Endothelial cell of umbilical vein (primary cell): ENCODE results near the gene ABTB2. TPM values are rescaled to one million over a fixed set of nuclear protein-coding genes. Genes with fewer than 3 reads are reported as not detected.

Experiments used
- BruUV-seq: library from RNA; stranded (reverse); fragments of 400-500 nt; replicated peaks from 2 replicates; lab custom pipeline; 2021; lab: Mats Ljungman, UMichigan
- CTCF ChIA-PET: fragments of 300-600, 350-600 bp; sonication (Branson Sonifier 250); formaldehyde crosslinking; loops from one replicate; lab custom pipeline; 2021; ENCODE audit warnings: antibody characterized with exemption, inconsistent platforms; lab: Charles Lee
- POLR2A ChIA-PET: fragments of 300-600, 350-600 bp; sonication (Branson Sonifier 250); formaldehyde crosslinking; loops from one replicate; lab custom pipeline; 2021; ENCODE audit warnings: antibody characterized with exemption, inconsistent platforms; lab: Charles Lee
- DNase-seq: peaks from one replicate; pipeline ENCODE4 v3.0.0-alpha.2; 2011; ENCODE audit warnings: low read depth, low spot score
- FAIRE-seq: peaks from 2 replicates; lab custom pipeline; 2011; peaks lifted over from hg19 to GRCh38; lab: Jason Lieb, UNC
- H2AFZ ChIP-seq: 2 replicates; pipeline ENCODE4 v1.6.0; 2012; ENCODE audit warnings: low read depth, low read length, control low read depth, inconsistent platforms
- H3K27ac ChIP-seq: 2 replicates; pipeline ENCODE4 v1.5.1; 2011; ENCODE audit warnings: low read depth, mild to moderate bottlenecking, control low read depth, low read length, moderate library complexity; ENCODE audit not compliant: insufficient read depth
- H3K27me3 ChIP-seq, 2 experiments: 2 replicates each; pipeline versions ENCODE4 v1.6.0 to v1.6.1; 2011; ENCODE audit warnings: low read length in 2 of 2, mixed read lengths in 1 of 2; ENCODE audit not compliant: control insufficient read depth in 2 of 2, insufficient read depth in 2 of 2
- H3K36me3 ChIP-seq, 2 experiments: 2 replicates in 1 of 2; 3 replicates in 1 of 2; pipeline ENCODE4 v1.5.1; 2011; ENCODE audit warnings: low read length in 2 of 2, mild to moderate bottlenecking in 1 of 2, moderate library complexity in 1 of 2; ENCODE audit not compliant: control insufficient read depth in 2 of 2, insufficient read depth in 2 of 2; ENCODE audit errors: extremely low read depth in 1 of 2
- H3K4me1 ChIP-seq: 3 replicates; pipeline ENCODE4 v1.5.1; 2011; ENCODE audit warnings: mild to moderate bottlenecking, low read length; ENCODE audit not compliant: control insufficient read depth, insufficient read depth; ENCODE audit errors: extremely low read depth
- H3K4me2 ChIP-seq: 2 replicates; pipeline ENCODE4 v1.6.1; 2011; ENCODE audit warnings: low read length, control low read depth, mixed read lengths; ENCODE audit not compliant: insufficient read depth
- H3K4me3 ChIP-seq, 3 experiments: fragments of 200-600 bp in 1 of 3; sonication (generic), shearing (Covaris generic) in 1 of 3; replicated peaks in 1 of 3; 2 replicates each; pipeline ENCODE4 v1.5.1; 2011 to 2016; ENCODE audit warnings: control low read depth in 3 of 3, low read length in 3 of 3, mild to moderate bottlenecking in 2 of 3, inconsistent platforms in 1 of 3, low read depth in 1 of 3, moderate library complexity in 1 of 3; ENCODE audit not compliant: insufficient read depth in 1 of 3
- H3K79me2 ChIP-seq: 2 replicates; pipeline ENCODE4 v1.6.0; 2012; ENCODE audit warnings: low read length, inconsistent platforms; ENCODE audit not compliant: control insufficient read depth, insufficient read depth
- H3K9ac ChIP-seq: replicated peaks from 2 replicates; pipeline ENCODE3; 2011; ENCODE audit warnings: low read length, control low read depth; ENCODE audit not compliant: insufficient read depth; ENCODE audit errors: extremely low read depth
- H3K9me1 ChIP-seq: replicated peaks from 3 replicates; pipeline ENCODE4 v1.6.0; 2011; ENCODE audit warnings: mild to moderate bottlenecking, low read length; ENCODE audit not compliant: control insufficient read depth, insufficient read depth; ENCODE audit errors: extremely low read depth
- H3K9me3 ChIP-seq: replicated peaks from 2 replicates; pipeline ENCODE4 v1.5.1; 2012; ENCODE audit warnings: low read length, inconsistent platforms; ENCODE audit not compliant: control insufficient read depth, insufficient read depth
- H4K20me1 ChIP-seq: replicated peaks from 2 replicates; pipeline ENCODE3; 2011; ENCODE audit warnings: mild to moderate bottlenecking, low read length; ENCODE audit not compliant: control insufficient read depth, insufficient read depth; ENCODE audit errors: extremely low read depth
- EZH2 ChIP-seq: IDR thresholded peaks from 2 replicates; pipeline ENCODE4 v1.6.1; 2012; ENCODE audit warnings: borderline replicate concordance, low read depth, mild to moderate bottlenecking, moderate library complexity, low read length, inconsistent platforms; ENCODE audit not compliant: severe bottlenecking
- FOS ChIP-seq: IDR thresholded peaks from 2 replicates; pipeline ENCODE4 v1.6.1; 2011; ENCODE audit warnings: mild to moderate bottlenecking, low read length, moderate library complexity, borderline replicate concordance; ENCODE audit not compliant: insufficient read depth
- GATA2 ChIP-seq: IDR thresholded peaks from 2 replicates; pipeline ENCODE4 v1.7.0; 2011; ENCODE audit warnings: low read depth, mild to moderate bottlenecking, moderate library complexity, mixed read lengths, low read length; ENCODE audit not compliant: insufficient read length, insufficient read depth
- JUN ChIP-seq: IDR thresholded peaks from 2 replicates; pipeline ENCODE4 v1.6.1; 2011; ENCODE audit warnings: borderline replicate concordance, low read depth; ENCODE audit not compliant: insufficient read length, insufficient read depth
- MYC ChIP-seq: IDR thresholded peaks from one replicate; pipeline ENCODE4 v1.6.1; 2011; ENCODE audit warnings: mild to moderate bottlenecking, low read depth, low read length
- POLR2A ChIP-seq: IDR thresholded peaks from 2 replicates; pipeline ENCODE4 v1.6.1; 2012; ENCODE audit warnings: low read depth, mild to moderate bottlenecking, control low read depth, low read length
- POLR2AphosphoS5 ChIP-seq: IDR thresholded peaks from 2 replicates; pipeline ENCODE4 v1.6.1; 2012; ENCODE audit warnings: low read depth, mild to moderate bottlenecking, control low read depth, low read length, moderate library complexity; ENCODE audit not compliant: insufficient read depth
- dilution Hi-C: fragments of 300-500 bp; cut with MboI; formaldehyde crosslinking; loops from one replicate; pipeline ENCODE4 v1.15.0; 2019; ENCODE audit warnings: low sequenced_read_pairs; ENCODE audit not compliant: extremely low pct_ligation_motif_present
- intact Hi-C: fragments of 100-400 bp; cut with micrococcal nuclease; formaldehyde crosslinking; loops from one replicate; pipeline ENCODE4 v1.10.0; 2022
- polyA plus RNA-seq, 4 experiments: library from polyadenylated mRNA; depleted of rRNA in 3 of 4; stranded (reverse) in 3 of 4; unstranded in 1 of 4; fragments of >200 nt; gene quantifications; 2 replicates each; pipeline versions ENCODE4 v1.2.1 to v1.2.3, GENCODE V29; 2011 to 2012; ENCODE audit warnings: missing spikeins in 1 of 4
- total RNA-seq: library from RNA; stranded (reverse); gene quantifications from 2 replicates; pipeline ENCODE4 v1.2.3, GENCODE V29; 2021
- TF ChIP-seq, protein P1 (sequence below), 2 donors: IDR thresholded peaks; 1 replicate in 1 of 2; 2 replicates in 1 of 2; pipeline ENCODE4 v1.5.1; 2011; ENCODE audit warnings: low read length in 2 of 2, mild to moderate bottlenecking in 2 of 2, moderate library complexity in 2 of 2, control low read depth in 1 of 2, inconsistent platforms in 1 of 2, low read depth in 1 of 2; ENCODE audit not compliant: insufficient read depth in 1 of 2; ENCODE audit errors: extremely low read depth in 1 of 2
- TF ChIP-seq, protein P2 (sequence below): IDR thresholded peaks from 2 replicates; pipeline ENCODE4 v1.6.1; 2011; ENCODE audit not compliant: insufficient read depth, insufficient read length

The ABTB2 gene
- total and polyA plus RNA-seq, 2 donors (not counting 3 experiments of a cell fraction or from before 2014, with no cell fraction given) = 0.11 to 0.14 TPM

DNA sequence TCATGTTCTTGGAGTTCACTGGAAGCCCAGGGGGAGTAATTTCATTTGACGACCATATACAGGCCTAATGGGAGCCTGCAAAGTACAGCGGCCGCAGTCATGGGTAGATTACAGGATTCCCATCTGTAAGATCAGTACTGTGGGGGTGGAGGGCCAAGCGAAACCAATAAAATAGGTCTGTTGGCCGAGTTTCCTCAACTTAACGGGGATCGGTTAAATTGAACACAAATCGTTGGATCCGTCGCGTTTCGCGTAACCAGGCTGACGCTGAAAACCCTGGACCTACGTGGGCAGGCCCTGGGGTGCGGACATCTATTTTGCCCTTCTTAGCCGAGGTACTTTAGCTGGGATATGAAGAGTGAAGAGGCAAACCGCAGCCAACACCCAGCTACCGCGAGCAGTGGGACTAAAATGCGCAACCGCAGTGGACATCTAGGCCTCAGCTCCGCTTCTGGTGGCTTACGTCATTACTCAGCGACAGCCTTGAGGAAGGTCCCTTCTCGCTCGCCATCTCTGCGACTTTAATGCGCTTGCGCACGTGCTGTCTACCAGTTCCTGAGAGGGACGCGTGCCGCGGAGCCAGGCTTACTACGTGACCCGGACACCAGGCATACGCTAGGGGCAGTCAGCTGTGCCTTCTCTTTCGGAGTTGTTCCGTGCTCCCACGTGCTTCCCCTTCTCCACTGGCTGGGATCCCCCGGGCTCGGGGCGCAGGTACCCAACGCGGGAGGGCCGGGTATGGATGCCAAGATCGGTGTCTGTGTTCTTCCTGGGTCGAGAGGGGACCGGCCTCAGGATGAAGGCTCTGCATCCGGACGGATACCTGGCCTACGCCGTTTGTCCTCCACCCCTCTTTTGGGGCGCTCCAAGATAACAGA is 252.5 kb downstream of the ABTB2 start, which contains the start of gene NAT10:
NAT10 (plus strand) TSS at position 551 of the 878 bp plus-strand sequence. CDS start 2,597 bp downstream, outside the sequence.
- Histone ChIP-seq H3K9me1 (no peaks in the 10 kb centered on the region), H4K20me1 (no peaks in the 10 kb centered on the region), H2AFZ (peak within 1 kb of the TSS; percentile 4), H3K4me1 (peaks cover 19% of the 10 kb centered on the region), H3K9ac (peak within 1 kb of the TSS; percentile 85), H3K27me3 (no peaks in the 10 kb centered on the region), H3K27ac (peak within 1 kb of the TSS; percentile 44), H3K79me2 (peaks cover 32% of the 10 kb centered on the region), H3K36me3 (peaks cover 4 to 6% of the 10 kb centered on the region in 2 experiments), H3K9me3 (no peaks in the 10 kb centered on the region), H3K4me3 (peak within 1 kb of the TSS; percentile 27 to 79 (median 71)), H3K4me2 (peak within 1 kb of the TSS; percentile 88)
- ChIA-PET POLR2A (interaction anchor here (0.5 to 1.0 kb wide), 2 partner anchors 28 to 38 kb away, joined by 3 to 4 read pairs; no protein-coding TSS in a partner anchor), CTCF (interaction anchor here (1.1 to 2.0 kb wide), 3 partner anchors 107 to 297 kb away, joined by 3 to 11 read pairs (median 3); no protein-coding TSS in a partner anchor)
- dilution Hi-C loops = no loop called here
- FAIRE-seq (peak; percentile 96), DNase-seq (peak; percentile 99)
- intact Hi-C loops = loop anchor here (1.0 to 2.0 kb wide), 3 partner anchors 54 to 253 kb away; partner anchors contain the start of genes ABTB2 and CAPRIN1
- TF ChIP-seq, protein P1, sequence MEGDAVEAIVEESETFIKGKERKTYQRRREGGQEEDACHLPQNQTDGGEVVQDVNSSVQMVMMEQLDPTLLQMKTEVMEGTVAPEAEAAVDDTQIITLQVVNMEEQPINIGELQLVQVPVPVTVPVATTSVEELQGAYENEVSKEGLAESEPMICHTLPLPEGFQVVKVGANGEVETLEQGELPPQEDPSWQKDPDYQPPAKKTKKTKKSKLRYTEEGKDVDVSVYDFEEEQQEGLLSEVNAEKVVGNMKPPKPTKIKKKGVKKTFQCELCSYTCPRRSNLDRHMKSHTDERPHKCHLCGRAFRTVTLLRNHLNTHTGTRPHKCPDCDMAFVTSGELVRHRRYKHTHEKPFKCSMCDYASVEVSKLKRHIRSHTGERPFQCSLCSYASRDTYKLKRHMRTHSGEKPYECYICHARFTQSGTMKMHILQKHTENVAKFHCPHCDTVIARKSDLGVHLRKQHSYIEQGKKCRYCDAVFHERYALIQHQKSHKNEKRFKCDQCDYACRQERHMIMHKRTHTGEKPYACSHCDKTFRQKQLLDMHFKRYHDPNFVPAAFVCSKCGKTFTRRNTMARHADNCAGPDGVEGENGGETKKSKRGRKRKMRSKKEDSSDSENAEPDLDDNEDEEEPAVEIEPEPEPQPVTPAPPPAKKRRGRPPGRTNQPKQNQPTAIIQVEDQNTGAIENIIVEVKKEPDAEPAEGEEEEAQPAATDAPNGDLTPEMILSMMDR (IDR thresholded peaks at IDR 0.05; ENCODE audit: extremely low read depth in 1 of 2, insufficient read depth in 1 of 2, low read depth in 1 of 2, low read length in 2 of 2) = peak in 1 of 2 donors; percentile 16
- peak; percentile 37 for TF ChIP-seq JUN
- TF ChIP-seq MYC = peak; percentile 99
- TF ChIP-seq POLR2A = peak; percentile 99
- TF ChIP-seq POLR2AphosphoS5 = peak; percentile 100
- no peak for TF ChIP-seq EZH2
- TF ChIP-seq GATA2 = no peak
- TF ChIP-seq FOS = no peak
- TF ChIP-seq, protein P2, sequence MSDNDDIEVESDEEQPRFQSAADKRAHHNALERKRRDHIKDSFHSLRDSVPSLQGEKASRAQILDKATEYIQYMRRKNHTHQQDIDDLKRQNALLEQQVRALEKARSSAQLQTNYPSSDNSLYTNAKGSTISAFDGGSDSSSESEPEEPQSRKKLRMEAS = peak; percentile 99
- BruUV-seq = TSS peak; percentile 100
